Right lobe of liver (tissue), 6 donors: Measurements from ENCODE around the gene NAGPA. TPM values are rescaled to one million over a fixed set of nuclear protein-coding genes. Genes with fewer than 3 reads are reported as not detected.

Source experiments
- ATAC-seq, 4 donors: fragments of 200-7000 bp; cut with Tn5 transposase; one replicate each; pipeline ENCODE4 v1.9.1; 2020; ENCODE audit warnings: mild to moderate bottlenecking in 4 of 4, moderate library complexity in 4 of 4
- DNase-seq, 3 donors: peaks; one replicate each; pipeline ENCODE4 v3.0.0-alpha.2; 2020
- H3K27ac ChIP-seq, 3 donors: fragments of 200-600 bp; one replicate each; pipeline ENCODE4 v1.8.0; 2022
- H3K27me3 ChIP-seq, 2 donors: fragments of 200-600 bp; one replicate each; pipeline ENCODE4 v1.8.0; 2022
- H3K36me3 ChIP-seq, 4 donors: fragments of 200-600 bp; sonication (generic) in 1 of 4; one replicate each; pipeline versions ENCODE4 v1.5.1 to v1.8.0; 2017 to 2022; ENCODE audit warnings: control low read depth in 1 of 4
- H3K4me1 ChIP-seq, 4 donors: fragments of 200-600 bp; sonication (generic) in 1 of 4; one replicate each; pipeline versions ENCODE4 v1.5.1 to v1.8.0; 2017 to 2022; ENCODE audit warnings: control low read depth in 1 of 4
- H3K4me3 ChIP-seq, 3 donors: fragments of 200-600 bp; one replicate each; pipeline ENCODE4 v1.8.0; 2022
- H3K9me3 ChIP-seq, 4 donors: fragments of 200-600 bp; sonication (generic) in 1 of 4; one replicate each; pipeline versions ENCODE4 v1.5.1 to v1.8.0; 2017 to 2022; ENCODE audit warnings: control low read depth in 1 of 4
- POLR2A ChIP-seq: fragments of 450-650 bp; IDR thresholded peaks from one replicate; pipeline ENCODE4 v1.6.1; 2017; ENCODE audit warnings: antibody characterized with exemption, mild to moderate bottlenecking
- WGBS: methylation state at CpG from one replicate; pipeline ENCODE4 v1.1.6; 2018; ENCODE audit warnings: low coverage, low lambda C conversion rate; ENCODE audit not compliant: insufficient coverage; ENCODE audit errors: missing lambda C conversion rate; 5-methylcytosine and 5-hydroxymethylcytosine counted together
- intact Hi-C, 2 donors: fragments of 100-400 bp; cut with DNase I; formaldehyde crosslinking; loops; one replicate each; pipeline versions ENCODE4 v1.11.2 to v1.14.1; 2022
- total RNA-seq, 6 experiments: library from RNA; depleted of rRNA in 2 of 6; stranded (reverse); fragments of >200 nt in 2 of 6; fragmentation: NEBNext Ultra II Directional in 3 of 6; extraction: Animal tissue kit (Norgen Biotek cat#: 25700) in 3 of 6; gene quantifications; one replicate each; pipeline versions ENCODE4 v1.1.0 to v1.2.4, GENCODE V29; 2016 to 2023
- TF ChIP-seq, protein P1 (sequence below), 4 donors: fragments of 200-600 bp in 3 of 4; fragments of 450-650 bp in 1 of 4; IDR thresholded peaks; one replicate each; pipeline versions ENCODE4 v1.5.1 to v1.8.0; 2016 to 2022; ENCODE audit warnings: antibody characterized with exemption in 4 of 4, mild to moderate bottlenecking in 2 of 4
- donor health status: DM: no; HTN: yes; CAD: no.
- donor health status: DM: no; HTN: no; CAD: no.
- donor health status: DM: no; HTN: no; CAD: no.
- donor health status: DM: no; HTN: yes; CAD: no.
- donor health status: DM: no; HTN: yes; CAD: no.

NAGPA gene
- total RNA-seq, 6 experiments from 2014 or later: 6.6 to 22.1 (median 8.4) TPM

GRCh38 chr16:5027086-5027485 is 6.6 kb downstream of the NAGPA start:
- no peaks in the 10 kb centered on the region for H3K9me3 ChIP-seq
- H3K4me3 ChIP-seq: no peak overlapping the region
- intact Hi-C loops: no loop called here
- H3K36me3 ChIP-seq: no peaks in the 10 kb centered on the region
- no peaks in the 10 kb centered on the region for H3K4me1 ChIP-seq
- TF ChIP-seq POLR2A: no peak
- TF ChIP-seq, protein P1, sequence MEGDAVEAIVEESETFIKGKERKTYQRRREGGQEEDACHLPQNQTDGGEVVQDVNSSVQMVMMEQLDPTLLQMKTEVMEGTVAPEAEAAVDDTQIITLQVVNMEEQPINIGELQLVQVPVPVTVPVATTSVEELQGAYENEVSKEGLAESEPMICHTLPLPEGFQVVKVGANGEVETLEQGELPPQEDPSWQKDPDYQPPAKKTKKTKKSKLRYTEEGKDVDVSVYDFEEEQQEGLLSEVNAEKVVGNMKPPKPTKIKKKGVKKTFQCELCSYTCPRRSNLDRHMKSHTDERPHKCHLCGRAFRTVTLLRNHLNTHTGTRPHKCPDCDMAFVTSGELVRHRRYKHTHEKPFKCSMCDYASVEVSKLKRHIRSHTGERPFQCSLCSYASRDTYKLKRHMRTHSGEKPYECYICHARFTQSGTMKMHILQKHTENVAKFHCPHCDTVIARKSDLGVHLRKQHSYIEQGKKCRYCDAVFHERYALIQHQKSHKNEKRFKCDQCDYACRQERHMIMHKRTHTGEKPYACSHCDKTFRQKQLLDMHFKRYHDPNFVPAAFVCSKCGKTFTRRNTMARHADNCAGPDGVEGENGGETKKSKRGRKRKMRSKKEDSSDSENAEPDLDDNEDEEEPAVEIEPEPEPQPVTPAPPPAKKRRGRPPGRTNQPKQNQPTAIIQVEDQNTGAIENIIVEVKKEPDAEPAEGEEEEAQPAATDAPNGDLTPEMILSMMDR (IDR thresholded peaks at IDR 0.05): no peak
- DNase-seq (no peak), ATAC-seq (no peak)
- WGBS: 90% methylated on average over 2 of the region's 7 CpGs
- no peak overlapping the region for H3K27ac ChIP-seq
- H3K27me3 ChIP-seq: no peaks in the 10 kb centered on the region

- no peaks in the 10 kb centered on the region for H3K4me1 ChIP-seq
- no peaks in the 10 kb centered on the region for H3K36me3 ChIP-seq
- ATAC-seq: no peak
- 88% methylated on average over 4 of the region's 8 CpGs for WGBS
- no peak for DNase-seq
- no peaks in the 10 kb centered on the region for H3K9me3 ChIP-seq
- intact Hi-C loops: no loop called here
- H3K27ac ChIP-seq: no peak overlapping the region
- H3K27me3 ChIP-seq: no peaks in the 10 kb centered on the region
- TF ChIP-seq, protein P1 (IDR thresholded peaks at IDR 0.05): no peak
- no peak for TF ChIP-seq POLR2A
- H3K4me3 ChIP-seq: no peak overlapping the region
Observed at GRCh38 chr16:5026664-5027063, 7.1 kb downstream of the NAGPA start.

DNA sequence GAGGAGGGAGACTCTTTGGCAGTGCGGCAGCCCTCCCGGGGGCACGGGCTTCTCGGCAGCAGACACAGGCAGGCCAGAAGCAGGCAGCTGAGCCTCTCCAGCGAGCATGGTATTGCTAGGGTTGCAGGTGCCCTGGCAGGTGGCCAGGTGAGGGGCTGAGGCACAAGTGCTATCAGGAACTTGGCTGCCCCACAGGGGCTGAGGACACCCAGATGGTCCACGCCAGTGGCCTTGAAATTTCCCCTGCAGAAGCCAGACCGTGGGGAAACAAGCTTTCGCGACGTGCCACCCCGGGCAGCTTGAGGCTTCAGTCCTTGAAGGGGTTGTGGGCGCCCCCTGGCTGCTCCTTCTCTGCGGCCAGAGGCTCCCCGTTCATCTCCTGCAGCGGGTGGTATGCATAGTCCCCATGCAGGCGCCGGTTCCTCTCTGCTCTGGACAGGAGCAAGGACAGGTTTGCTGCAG is 8.5 kb downstream of the NAGPA start:
- Histone ChIP-seq H3K9me3 (no peaks in the 10 kb centered on the region), H3K4me3 (no peak overlapping the region), H3K27ac (no peak overlapping the region), H3K4me1 (no peaks in the 10 kb centered on the region), H3K27me3 (no peaks in the 10 kb centered on the region), H3K36me3 (no peaks in the 10 kb centered on the region)
- intact Hi-C loops: no loop called here
- ATAC-seq: peak in 1 of 4 donors; percentile 21
- TF ChIP-seq, protein P1 (IDR thresholded peaks at IDR 0.05): peak in 1 of 4 donors; percentile 6
- no peak for TF ChIP-seq POLR2A
- no peak for DNase-seq
- 63% methylated on average over 6 of the region's 17 CpGs for WGBS

GRCh38 chr16:5024632-5025031 is 9.1 kb downstream of the NAGPA start:
- no peak overlapping the region for H3K27ac ChIP-seq
- no peaks in the 10 kb centered on the region for H3K36me3 ChIP-seq
- WGBS: 25% methylated on average over 3 of the region's 4 CpGs
- no peaks in the 10 kb centered on the region for H3K9me3 ChIP-seq
- TF ChIP-seq, protein P1 (IDR thresholded peaks at IDR 0.05): peak; percentile 15 to 39 (median 32)
- no peak for TF ChIP-seq POLR2A
- no peak for DNase-seq
- no peaks in the 10 kb centered on the region for H3K27me3 ChIP-seq
- H3K4me3 ChIP-seq: no peak overlapping the region
- intact Hi-C loops: no loop called here
- no peaks in the 10 kb centered on the region for H3K4me1 ChIP-seq
- peak; percentile 69 to 92 (median 81) for ATAC-seq

- Histone ChIP-seq H3K4me1 (no peaks in the 10 kb centered on the region), H3K36me3 (no peaks in the 10 kb centered on the region), H3K27me3 (no peaks in the 10 kb centered on the region), H3K9me3 (no peaks in the 10 kb centered on the region), H3K27ac (no peak overlapping the region), H3K4me3 (no peak overlapping the region)
- intact Hi-C loops: no loop called here
- DNase-seq: no peak
- ATAC-seq: no peak
- TF ChIP-seq POLR2A: no peak
- TF ChIP-seq, protein P1 (IDR thresholded peaks at IDR 0.05): no peak
- no CpG with 5 or more reads among the region's 6 CpGs for WGBS
Observed at GRCh38 chr16:5022521-5022920, 11.2 kb downstream of the NAGPA start.
